DMS79 treated with DMSO at 0.1 percent for 48 hours (cell line): ENCODE measurements around the gene SORCS2.

Experiments
- DNase-seq: peaks from one replicate; lab custom pipeline; 2025; lab: John Stamatoyannopoulos, UW

SORCS2 gene

GRCh38 chr4:7712021-7712671, 519.8 kb downstream of the SORCS2 start:
- no peak for DNase-seq

DNA sequence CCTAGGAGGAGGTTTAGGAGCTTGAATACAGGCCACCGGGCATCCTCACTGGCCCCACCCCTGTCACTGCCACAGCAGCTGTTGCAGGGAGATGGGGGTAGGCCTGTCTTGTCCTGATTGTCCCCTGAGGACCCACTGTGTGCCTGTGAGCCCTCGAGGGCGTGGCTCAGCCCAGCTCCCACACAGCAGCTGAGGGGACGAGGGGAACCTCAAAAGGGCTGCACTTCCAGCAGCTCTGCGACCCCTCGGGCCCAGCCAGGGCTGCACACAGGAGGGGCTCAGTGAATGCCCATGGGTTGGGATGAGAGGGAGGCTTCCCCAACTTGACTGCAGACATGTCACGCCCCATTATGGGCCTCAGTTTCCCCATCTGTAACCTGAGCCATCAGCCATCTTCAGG, 521.4 kb downstream of the SORCS2 start:
- DNase-seq = no peak

DNA sequence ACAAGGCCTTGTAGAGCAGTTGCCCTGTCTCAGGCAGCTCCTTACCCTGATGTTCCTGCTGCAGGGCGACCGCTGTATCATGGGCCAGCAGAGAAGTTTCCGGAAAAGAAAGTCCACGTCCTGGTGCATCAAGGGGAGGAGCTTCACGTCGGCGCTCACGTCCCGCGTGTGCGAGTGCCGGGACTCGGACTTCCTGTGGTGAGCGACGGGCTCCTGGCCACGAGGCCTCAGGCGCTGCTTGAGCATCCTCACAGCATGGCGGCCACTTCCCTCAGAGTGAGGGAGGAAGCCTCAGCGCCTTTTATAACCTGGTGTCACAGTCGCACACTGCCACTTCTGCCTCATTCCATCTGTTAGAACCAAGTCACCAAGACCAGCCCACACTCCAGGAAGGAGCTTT, 521.8 kb downstream of the SORCS2 start:
- DNase-seq = no peak

DNA sequence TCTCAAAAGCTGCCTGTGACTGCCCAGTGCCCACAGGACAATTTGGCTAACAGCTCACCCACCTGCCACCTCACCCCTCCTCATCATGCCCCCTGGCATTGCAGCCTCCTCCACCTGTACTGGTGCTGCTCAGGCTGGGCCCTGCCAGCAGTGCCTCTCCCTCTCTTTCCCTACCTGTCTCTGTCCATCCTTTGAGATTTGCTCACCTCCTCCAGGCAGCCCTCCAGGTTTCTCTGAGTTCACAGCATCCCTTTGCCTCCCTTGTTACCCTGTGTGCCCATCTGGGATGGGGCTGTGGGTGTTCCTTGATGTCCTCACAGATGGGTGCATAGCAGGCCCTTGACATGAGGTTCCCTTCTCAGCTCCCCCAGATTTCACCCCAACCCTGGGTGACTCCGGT, 522.4 kb downstream of the SORCS2 start:
- no peak for DNase-seq

GRCh38 chr4:7715271-7716009, 523.1 kb downstream of the SORCS2 start:
- no peak for DNase-seq

GRCh38 chr4:7716010-7716721, 523.8 kb downstream of the SORCS2 start:
- no peak for DNase-seq

DNA sequence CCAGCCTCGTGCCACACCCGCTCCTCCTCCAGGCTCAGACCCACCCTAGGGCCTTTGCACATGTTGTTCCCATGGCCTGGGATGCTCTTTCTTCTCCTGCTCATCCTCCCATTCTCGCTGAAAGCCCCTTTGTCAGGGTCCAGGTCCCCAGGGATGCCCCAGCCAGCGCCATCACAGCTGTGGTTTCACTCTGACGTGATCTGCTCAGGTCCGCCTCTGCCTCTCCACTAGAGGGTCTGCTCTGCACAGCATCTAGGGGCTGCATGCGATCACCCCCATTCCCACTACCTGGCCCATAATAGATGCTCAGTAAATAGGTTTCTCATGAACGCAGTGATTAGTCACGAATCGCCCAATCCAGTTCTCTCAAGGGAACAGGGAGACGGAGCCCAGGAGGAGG, 524.8 kb downstream of the SORCS2 start:
- DNase-seq = no peak

DNA sequence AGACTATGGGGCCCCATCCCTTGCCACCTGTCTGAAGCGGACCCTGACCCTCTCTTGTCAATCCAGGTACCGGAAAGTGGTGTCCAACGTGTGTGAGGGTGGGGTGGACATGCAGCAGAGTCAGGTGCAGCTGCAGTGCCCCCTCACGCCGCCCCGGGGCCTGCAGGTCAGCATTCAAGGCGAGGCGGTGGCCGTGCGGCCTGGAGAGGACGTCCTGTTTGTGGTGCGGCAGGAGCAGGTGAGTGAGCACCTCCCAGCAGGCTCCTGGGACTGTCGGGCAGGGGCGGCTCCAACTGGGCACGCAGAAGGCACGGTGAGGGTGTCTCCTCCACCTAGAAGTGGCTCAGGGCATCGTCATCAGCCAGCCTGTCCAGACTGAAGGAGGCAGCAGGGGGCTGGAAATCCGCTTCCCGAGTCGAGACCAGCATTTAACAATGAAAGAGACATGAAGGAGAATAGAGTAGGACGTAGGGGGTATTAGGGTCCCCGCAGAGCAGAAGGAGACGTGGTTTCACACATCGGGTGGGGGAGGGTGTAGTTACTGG, 525.7 kb downstream of the SORCS2 start:
- DNase-seq = no peak

- DNase-seq = peak; percentile 5
These were observed 527.2 kb downstream of the SORCS2 start for GRCh38 chr4:7719354-7720174.

DNA sequence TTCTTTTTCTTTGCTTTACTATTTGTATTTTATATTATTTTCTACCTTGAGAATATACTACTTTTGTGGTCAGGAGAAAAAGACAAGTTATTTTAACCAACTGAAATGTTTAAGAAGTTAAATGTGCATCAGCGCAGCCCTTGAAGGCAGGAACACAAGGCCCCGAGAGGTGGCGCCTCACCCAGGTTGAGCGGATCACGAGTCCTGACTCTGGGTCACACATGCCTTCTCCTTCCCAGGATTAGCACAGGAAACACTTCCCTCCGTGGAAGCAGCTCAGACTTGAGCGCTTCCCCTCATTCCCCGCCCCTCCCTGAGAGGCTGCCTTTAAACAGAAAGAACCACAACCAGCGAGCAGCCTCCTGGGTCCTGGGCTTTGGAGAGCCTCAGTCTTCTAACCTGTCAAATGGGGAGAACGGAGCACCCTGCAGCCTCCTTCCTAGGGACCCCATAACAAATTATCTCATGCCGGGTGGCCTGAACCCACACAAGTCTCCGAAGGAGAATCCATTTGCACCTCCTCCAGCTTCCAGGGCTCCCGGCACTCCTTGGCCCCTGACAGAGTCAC, 529.7 kb downstream of the SORCS2 start:
- no peak for DNase-seq

DNA sequence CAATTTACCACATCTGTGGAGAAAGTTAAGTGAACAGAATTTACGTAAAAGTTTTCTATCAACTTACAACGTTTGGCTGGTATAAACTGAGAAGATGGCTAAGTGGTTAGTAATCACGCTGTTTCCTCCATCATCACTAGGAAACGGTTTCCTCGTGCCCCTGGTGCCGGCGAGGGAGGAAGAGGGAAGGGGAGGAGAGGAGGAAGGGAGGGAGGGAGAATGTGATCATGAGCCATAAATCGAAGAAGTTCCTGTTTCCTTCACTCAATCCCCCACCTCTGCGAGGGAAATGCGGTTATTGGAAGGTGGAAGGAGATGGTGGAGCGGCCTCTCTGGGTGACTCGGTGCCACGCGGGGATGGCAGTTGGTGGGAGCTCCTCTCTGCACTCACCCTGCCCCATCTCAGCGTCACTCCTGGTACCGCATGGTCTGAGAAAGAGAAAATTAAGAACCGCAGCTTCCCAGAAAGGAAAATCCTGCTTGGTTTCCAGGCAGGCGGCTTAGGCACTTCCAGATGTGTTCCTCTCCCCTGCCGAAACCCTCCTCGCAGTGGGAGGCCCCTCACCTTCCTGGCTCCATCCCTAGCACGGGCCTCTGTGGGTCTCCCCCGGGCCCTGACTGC, 530.5 kb downstream of the SORCS2 start:
- DNase-seq = no peak

GRCh38 chr4:7723625-7724024, 531.3 kb downstream of the SORCS2 start:
- DNase-seq = no peak

DNA sequence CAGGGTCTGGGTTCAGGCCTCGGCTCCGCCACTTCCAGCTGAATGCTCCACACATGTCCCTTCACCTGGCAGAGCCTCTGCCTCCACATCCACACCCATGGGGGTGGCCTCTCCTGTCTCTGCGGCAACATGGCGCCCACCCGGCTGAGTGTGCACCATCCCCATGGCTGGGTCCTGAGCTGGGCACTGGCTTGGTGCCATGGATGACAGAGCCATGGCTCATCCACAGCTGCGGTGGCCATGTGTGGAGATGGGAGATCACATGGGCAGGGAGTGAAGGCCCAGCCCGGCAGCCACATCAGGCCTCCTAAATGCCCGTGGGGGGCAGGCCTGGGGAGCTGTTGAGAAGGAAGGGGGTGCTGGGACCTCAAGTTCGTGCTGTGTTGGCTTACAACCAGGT, 533.6 kb downstream of the SORCS2 start:
- DNase-seq = no peak

DNA sequence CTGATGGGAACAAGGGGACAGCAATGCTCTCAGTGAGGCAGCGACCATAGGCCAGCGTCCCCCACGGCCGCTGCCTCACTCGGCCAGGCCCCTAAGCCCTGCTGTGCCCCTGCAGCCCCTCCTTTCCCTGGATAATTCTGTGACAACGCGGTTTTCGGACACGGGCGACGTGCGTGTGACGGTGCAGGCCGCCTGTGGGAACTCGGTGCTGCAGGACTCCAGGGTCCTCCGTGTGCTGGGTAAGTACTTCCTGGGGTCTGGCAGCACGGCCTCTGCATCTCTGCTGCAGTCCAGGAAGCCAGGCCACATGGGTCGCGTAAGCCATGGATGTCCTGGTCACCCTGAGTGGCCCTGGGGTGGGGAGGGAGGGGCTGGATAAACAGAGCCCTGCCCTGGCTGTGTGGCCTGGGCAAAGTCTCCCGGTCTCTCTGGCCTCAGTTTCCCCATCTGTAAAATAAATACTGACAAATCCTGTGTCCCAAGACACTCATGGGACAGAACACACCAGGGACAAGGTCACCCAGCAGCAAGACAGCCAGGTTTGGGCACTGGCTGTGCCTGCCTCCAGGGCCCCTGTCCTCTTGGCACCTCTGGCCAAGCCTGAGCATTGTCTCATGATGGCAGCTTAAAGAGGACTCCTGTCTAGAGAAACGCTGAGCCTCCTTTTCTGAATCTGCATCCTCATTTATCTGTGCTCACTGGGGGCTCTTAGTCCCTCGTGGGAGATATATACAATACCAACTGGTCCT, 534.5 kb downstream of the SORCS2 start:
- DNase-seq = no peak

DNA sequence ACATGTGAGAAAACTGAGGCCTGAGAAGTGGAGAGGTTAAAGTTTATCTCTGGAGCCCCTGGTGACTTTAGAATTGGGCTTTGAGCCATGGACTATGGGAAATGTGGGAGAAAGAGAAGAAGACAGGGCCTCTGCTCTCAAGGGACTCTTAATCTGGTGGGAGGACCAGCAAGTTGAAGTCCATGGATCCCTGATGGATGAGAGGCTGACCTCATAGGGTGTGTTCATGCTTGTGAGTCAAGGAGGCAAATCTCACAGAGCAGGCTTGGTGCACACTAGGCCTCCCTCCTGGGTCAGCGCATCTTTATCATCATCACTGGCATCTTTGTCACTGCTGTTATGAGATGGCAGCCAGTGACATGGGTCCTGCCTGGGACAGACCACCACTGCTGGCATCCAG, 535.4 kb downstream of the SORCS2 start:
- no peak for DNase-seq

- DNase-seq = no peak
These were observed 539.1 kb downstream of the SORCS2 start for GRCh38 chr4:7731437-7731836.

DNA sequence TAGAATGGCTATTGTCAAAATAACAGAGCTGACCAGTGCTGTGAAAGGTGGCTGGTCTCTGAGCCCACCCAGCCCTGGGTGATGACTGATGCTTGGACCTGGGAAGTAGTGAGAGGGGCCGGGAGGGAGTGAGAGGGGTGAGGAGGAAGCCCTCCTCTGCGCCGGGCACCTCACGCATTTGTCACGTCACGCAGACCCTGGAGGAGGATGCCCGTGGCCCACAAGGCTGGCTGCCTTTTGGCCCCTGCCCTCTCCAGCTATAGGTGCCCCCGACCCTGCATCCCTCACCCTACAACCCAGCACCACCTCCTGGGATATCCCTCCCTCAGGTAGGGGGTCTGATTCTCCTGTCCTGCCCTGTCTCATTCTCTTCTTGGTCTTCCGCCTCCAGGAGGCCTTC, 539.9 kb downstream of the SORCS2 start:
- DNase-seq = no peak

DNA sequence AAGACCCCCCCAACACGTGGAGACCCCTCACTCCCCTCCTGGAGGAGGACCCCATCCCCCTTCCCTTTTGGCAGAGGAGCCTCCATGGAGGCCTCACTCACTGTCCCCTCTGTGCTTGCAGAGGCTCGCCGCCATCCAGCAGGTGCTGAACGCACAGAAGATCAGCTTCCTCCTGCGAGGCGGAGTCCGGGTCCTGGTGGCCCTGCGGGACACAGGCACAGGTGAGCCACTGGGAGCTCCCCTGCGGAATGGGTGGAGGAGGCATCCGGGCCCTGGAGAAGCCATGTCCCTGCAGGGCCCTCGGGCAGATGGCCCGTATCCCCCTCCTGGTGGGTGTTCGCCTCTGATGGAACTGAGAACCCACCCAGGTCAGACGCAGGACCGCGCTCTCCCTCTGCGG, 540.9 kb downstream of the SORCS2 start:
- no peak for DNase-seq

DNA sequence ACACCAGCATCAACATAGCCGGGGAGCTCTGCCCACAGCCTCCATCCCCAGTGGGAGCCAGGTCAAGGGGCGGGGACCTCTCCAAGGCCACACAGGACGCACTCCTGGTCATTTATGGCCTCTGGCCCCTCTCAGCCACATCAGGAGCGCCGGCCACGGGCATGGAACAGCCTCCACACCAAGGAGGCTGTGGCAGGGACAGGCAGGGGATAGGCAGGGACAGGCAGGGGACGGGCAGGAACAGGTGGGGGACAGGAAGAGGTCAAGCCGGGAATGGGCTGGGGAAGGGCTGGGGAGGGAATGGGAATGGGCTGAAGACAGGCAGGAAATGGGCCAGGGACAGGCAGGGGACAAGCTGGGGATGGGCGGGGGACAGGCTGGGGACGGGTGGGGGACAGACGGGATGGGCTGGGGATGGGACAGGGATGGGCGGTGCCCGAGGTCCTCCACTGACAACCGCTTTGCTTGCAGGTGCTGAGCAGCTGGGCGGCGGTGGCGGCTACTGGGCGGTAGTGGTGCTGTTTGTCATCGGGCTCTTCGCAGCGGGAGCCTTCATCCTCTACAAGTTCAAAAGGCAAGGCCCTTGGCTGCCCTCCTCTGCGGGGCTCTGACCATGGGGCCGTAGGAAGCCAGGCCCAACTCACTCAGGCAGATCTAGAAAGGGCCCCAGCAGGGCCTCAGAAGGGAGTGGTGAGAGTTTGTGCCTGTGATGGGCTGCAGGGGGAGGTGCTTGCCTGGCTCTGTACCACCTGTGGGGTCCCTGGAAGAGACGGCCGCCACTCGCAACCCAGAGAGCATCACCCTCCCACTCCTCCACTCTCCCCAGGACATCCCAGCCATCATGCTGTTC, 541.7 kb downstream of the SORCS2 start:
- no peak for DNase-seq
